ENCODE data around the gene ERI3.

DNA sequence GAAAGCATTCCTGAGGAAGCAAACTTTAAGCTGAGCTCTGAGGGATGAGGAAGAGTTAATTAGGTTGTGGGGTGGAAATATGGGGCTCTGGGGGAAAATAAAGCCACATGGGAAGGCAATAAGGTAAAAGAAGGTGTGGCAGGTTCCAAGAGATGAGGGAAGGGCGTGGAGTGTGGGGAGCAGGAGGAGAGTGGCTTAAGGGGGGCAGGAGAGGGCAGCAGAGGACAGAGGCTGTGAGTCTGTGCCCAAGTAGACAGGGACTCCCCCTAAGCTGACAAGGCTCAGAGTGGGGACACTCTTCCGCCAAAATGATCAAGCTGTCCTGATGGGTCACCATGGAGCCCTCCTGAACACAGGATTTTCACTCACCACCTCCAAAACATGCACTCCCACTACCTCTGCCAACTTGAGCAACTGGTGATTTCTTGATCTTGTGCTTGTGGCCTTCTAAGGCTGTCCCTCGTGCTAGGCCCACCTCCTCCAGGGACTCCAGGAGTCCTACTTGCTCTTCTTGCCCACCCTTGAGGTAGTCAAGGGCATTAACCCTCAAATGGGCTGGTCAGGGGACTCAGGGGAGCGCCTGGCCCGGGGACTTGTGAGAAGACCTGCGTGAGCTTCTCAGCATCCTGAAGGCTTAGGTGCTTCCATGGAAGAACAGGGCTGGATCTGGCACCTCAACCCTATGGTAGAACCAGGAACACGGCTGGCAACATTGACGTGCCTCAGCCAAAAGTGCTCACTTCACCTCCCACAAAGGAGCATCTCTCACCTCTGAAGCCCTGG lies 118.4 kb downstream of the ERI3 start:
- TF ChIP-seq, protein P1, sequence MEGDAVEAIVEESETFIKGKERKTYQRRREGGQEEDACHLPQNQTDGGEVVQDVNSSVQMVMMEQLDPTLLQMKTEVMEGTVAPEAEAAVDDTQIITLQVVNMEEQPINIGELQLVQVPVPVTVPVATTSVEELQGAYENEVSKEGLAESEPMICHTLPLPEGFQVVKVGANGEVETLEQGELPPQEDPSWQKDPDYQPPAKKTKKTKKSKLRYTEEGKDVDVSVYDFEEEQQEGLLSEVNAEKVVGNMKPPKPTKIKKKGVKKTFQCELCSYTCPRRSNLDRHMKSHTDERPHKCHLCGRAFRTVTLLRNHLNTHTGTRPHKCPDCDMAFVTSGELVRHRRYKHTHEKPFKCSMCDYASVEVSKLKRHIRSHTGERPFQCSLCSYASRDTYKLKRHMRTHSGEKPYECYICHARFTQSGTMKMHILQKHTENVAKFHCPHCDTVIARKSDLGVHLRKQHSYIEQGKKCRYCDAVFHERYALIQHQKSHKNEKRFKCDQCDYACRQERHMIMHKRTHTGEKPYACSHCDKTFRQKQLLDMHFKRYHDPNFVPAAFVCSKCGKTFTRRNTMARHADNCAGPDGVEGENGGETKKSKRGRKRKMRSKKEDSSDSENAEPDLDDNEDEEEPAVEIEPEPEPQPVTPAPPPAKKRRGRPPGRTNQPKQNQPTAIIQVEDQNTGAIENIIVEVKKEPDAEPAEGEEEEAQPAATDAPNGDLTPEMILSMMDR (IDR thresholded peaks at IDR 0.05), result no peak
- no peak for TF ChIP-seq POLR2A (IDR thresholded peaks at IDR 0.05)

Measured in thyroid gland (tissue), 4 donors.